Measurements from ENCODE around the gene EHHADH.

- no peak for TF ChIP-seq CTCF (conservative IDR thresholded peaks at IDR 0.05 in 1 of 2, IDR thresholded peaks at IDR 0.05 in 1 of 2; ENCODE audit: extremely low read depth in 1 of 2, insufficient read depth in 1 of 2, low read depth in 1 of 2, low read length in 2 of 2)
- no peak for TF ChIP-seq EZH2 (IDR thresholded peaks at IDR 0.05; ENCODE audit: borderline replicate concordance, low read length)
These were observed 29.0 kb upstream of the EHHADH start for GRCh38 chr3:185282696-185283373.

Measured in mammary epithelial cell (primary cell).